IPS-15b (cell line): ENCODE results near the gene FA2H.
"Not testable (repeated sequence)": the region's sequence is repeated elsewhere in the genome, so short reads cannot be mapped to it uniquely, and the experiment has no call there.

Experiments used
- H3K27me3 ChIP-seq: one replicate; pipeline ENCODE4 v1.6.1; 2013; ENCODE audit warnings: low read length; ENCODE audit not compliant: control insufficient read depth, insufficient read depth
- H3K36me3 ChIP-seq: one replicate; pipeline ENCODE4 v1.6.1; 2013; ENCODE audit warnings: low read length; ENCODE audit not compliant: control insufficient read depth, insufficient read depth
- H3K4me1 ChIP-seq: one replicate; pipeline ENCODE4 v1.6.1; 2013; ENCODE audit warnings: mild to moderate bottlenecking, low read length; ENCODE audit not compliant: control insufficient read depth, insufficient read depth
- H3K4me3 ChIP-seq: one replicate; pipeline ENCODE4 v1.5.1; 2013; ENCODE audit warnings: low read depth, low read length
- H3K9ac ChIP-seq: one replicate; pipeline ENCODE4 v1.6.1; 2013; ENCODE audit warnings: low read depth, mild to moderate bottlenecking, low read length
- H3K9me3 ChIP-seq: one replicate; pipeline ENCODE4 v1.6.1; 2013; ENCODE audit warnings: mild to moderate bottlenecking, low read length; ENCODE audit not compliant: control insufficient read depth, insufficient read depth

Gene FA2H

GRCh38 chr16:74695450-74696422, 78.9 kb downstream of the FA2H start:
- Histone ChIP-seq H3K4me3 (peak overlapping the region; percentile 62), H3K9ac (no peak overlapping the region), H3K9me3 (no peaks in the 10 kb centered on the region), H3K27me3 (no peaks in the 10 kb centered on the region), H3K4me1 (no peaks in the 10 kb centered on the region), H3K36me3 (no peaks in the 10 kb centered on the region)

DNA sequence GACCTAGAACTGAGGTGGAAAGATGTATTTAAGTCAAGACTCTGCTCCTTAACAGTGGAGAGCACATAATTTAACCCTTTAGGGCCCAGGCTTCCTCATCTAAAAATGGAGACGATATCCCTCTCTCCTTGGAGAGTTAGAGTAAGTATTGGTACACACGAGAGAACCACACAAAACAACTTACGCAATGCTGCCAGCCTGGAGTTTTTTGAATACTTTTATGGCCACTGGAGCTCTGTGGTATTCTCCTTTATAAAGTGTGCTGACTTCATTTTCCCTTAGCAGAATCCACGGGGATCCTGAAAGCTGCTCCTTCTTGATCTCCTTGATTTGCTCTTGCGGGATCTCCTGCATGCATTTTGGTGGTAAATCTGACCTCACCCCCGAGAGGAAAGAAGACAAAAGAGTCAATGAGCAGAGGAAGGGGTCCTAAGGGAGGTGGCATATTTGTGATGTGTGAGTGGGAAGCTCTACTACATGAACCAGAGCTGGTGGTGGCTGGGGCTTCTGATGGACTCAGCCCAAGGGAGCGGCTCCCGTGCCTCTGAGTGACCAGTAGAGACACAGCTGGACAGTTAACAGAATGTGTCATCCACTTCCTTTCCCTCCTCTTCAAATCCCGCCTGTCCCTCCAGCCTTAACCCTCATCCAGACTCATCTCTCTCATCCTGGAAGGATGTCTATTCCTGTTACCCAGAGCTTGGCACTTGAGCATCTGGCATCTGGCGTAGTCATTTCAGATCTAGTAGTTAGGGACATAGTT, 83.3 kb downstream of the FA2H start:
- H3K27me3 ChIP-seq: no peaks in the 10 kb centered on the region
- H3K36me3 ChIP-seq: no peaks in the 10 kb centered on the region

GRCh38 chr16:74682556-74682955, 92.1 kb downstream of the FA2H start:
- Histone ChIP-seq H3K4me1 (peaks cover 3% of the 10 kb centered on the region), H3K36me3 (no peaks in the 10 kb centered on the region), H3K4me3 (no peak overlapping the region), H3K9ac (no peak overlapping the region), H3K27me3 (no peaks in the 10 kb centered on the region), H3K9me3 (no peaks in the 10 kb centered on the region)

More for the DNA sequence above, 83.3 kb downstream of the FA2H start:
- no peaks in the 10 kb centered on the region for H3K9me3 ChIP-seq
- H3K4me3 ChIP-seq: no peak overlapping the region
- no peaks in the 10 kb centered on the region for H3K4me1 ChIP-seq
- no peak overlapping the region for H3K9ac ChIP-seq

GRCh38 chr16:74680681-74681080, 93.9 kb downstream of the FA2H start:
- H3K27me3 ChIP-seq: no peaks in the 10 kb centered on the region
- H3K9me3 ChIP-seq: no peaks in the 10 kb centered on the region
- no peak overlapping the region for H3K4me3 ChIP-seq
- peaks cover 2% of the 10 kb centered on the region for H3K36me3 ChIP-seq
- peaks cover 3% of the 10 kb centered on the region for H3K4me1 ChIP-seq
- H3K9ac ChIP-seq: no peak overlapping the region

DNA sequence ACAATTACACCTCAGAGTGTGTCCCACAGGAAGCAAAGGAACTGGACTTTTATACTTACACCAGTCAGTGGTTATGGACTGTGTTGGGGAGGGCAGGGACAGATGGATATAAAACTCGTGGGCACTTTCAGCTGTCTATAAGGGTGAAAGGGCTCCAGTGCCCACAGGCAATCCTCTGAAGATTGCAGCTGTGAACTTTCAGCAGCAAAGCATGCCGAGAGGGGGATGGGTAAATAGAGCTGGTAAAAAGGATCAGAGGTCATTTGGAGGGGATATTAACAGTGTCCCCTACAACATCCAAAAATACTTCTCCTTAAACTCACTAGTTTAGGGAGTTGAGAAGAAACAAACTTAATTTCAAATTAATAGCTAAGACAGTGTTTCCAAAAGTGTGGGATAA, 94.6 kb downstream of the FA2H start:
- Histone ChIP-seq H3K36me3 (peaks cover 2% of the 10 kb centered on the region), H3K9ac (no peak overlapping the region), H3K4me3 (no peak overlapping the region), H3K4me1 (peaks cover 3% of the 10 kb centered on the region), H3K27me3 (no peaks in the 10 kb centered on the region), H3K9me3 (no peaks in the 10 kb centered on the region)

GRCh38 chr16:74677868-74678267, 96.8 kb downstream of the FA2H start:
- H3K36me3 ChIP-seq: peaks cover 2% of the 10 kb centered on the region
- H3K9me3 ChIP-seq: no peaks in the 10 kb centered on the region
- no peak overlapping the region for H3K9ac ChIP-seq
- peaks cover 3% of the 10 kb centered on the region for H3K4me1 ChIP-seq
- no peaks in the 10 kb centered on the region for H3K27me3 ChIP-seq
- H3K4me3 ChIP-seq: no peak overlapping the region

DNA sequence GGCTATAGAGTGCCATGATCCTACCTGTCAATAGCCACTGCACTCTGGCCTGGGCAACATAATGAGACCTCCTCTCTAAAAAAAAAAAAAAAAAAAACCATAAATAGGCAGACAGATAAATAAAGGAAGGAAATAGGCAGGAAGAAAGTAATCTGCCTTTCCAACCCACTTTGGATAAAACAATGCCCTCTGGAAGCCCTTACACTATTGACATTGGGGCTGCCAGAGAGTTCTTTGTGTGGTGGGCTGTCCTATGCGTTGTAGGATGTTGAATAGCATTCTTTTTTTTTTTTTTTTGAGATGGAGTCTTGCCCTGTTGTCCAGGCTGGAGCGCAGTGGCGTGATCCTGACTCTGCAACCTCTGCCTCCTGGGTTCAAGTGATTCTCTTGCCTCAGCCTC, 100.7 kb downstream of the FA2H start:
- Histone ChIP-seq H3K9me3 (no peaks in the 10 kb centered on the region), H3K36me3 (peaks cover 2% of the 10 kb centered on the region), H3K27me3 (no peaks in the 10 kb centered on the region), H3K4me1 (no peaks in the 10 kb centered on the region), H3K9ac (no peak overlapping the region), H3K4me3 (no peak overlapping the region)

DNA sequence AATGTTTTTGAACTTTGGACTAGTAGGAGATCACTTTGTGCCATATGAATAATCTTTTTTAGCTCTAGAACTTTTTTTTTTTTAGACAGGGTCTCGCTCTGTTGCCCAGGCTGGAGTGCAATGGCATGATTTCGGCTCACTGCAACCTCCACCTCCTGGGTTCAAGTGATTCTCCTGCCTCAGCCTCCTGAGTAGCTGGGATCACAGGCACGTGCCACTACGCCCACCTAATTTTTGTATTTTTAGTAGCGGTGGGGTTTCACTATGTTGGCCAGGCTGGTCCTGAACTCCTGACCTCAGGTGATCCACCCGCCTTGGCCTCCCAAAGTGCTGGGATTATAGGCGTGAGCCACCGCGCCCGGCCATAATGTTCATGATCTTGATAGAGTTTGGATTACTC, 105.7 kb downstream of the FA2H start:
- H3K36me3 ChIP-seq, H3K27me3 ChIP-seq, H3K9me3 ChIP-seq, H3K4me3 ChIP-seq, H3K9ac ChIP-seq, H3K4me1 ChIP-seq: not testable (repeated sequence)

DNA sequence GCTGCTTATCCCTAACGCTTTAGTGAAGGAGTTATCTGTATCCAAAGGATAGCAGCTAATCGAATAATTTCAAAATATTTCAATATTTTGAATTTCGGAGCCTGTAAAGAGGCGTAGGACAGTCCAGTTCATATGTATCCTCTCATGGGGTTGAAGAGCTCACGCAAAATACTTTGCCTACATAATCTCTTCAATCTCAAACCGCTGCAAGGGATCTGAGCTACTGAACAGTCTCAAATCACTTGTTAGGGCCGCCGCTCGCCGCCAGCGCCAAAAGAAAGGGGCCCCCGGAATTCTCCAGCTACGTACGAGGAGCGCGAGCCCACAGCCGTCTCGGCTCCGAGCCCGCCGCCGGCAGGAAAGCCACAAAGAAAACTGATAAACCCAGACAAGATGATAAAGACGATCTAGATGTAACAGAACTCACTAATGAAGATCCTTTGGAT, 107.3 kb downstream of the FA2H start:
- Histone ChIP-seq H3K9me3 (no peaks in the 10 kb centered on the region), H3K4me3 (peak overlapping the region; percentile 87), H3K36me3 (peaks cover 18% of the 10 kb centered on the region), H3K9ac (peak overlapping the region; percentile 55), H3K27me3 (no peaks in the 10 kb centered on the region), H3K4me1 (peaks cover 5% of the 10 kb centered on the region)

GRCh38 chr16:74666425-74667254, 108.0 kb downstream of the FA2H start, which contains the start of gene RFWD3:
RFWD3 (minus strand) TSS chr16:74666877; CDS start chr16:74661449, 5,428 bp downstream.
- H3K9me3 ChIP-seq: no peaks in the 10 kb centered on the region
- peaks cover 5% of the 10 kb centered on the region for H3K4me1 ChIP-seq
- no peaks in the 10 kb centered on the region for H3K27me3 ChIP-seq
- H3K4me3 ChIP-seq: peak within 1 kb of the TSS; percentile 91
- peak within 1 kb of the TSS; percentile 92 for H3K9ac ChIP-seq
- H3K36me3 ChIP-seq: peaks cover 18% of the 10 kb centered on the region

DNA sequence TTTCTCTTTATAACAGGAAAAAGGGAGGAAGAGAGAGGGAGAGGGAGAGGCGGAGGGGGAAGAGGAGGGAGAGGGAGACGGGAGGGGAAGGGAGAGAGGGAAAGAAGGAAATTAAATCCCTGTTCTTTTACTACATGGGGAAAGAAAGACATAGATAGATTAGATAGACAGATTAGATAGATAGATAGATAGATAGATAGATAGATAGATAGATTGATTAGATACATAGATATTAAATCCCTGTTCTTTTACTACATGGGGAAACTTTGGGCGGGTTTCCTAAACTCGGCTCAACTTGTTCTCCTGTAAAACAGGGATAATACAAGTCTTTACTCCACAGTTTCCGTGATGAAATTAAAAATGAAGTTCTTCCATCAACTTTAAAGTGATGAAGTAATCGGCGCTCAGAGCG, 108.6 kb downstream of the FA2H start:
- peak overlapping the region; percentile 91 for H3K4me3 ChIP-seq
- no peaks in the 10 kb centered on the region for H3K27me3 ChIP-seq
- peak overlapping the region; percentile 92 for H3K9ac ChIP-seq
- H3K4me1 ChIP-seq: peaks cover 5% of the 10 kb centered on the region
- H3K9me3 ChIP-seq: no peaks in the 10 kb centered on the region
- peaks cover 20% of the 10 kb centered on the region for H3K36me3 ChIP-seq
